ENCODE data around the gene TOP2A. TPM values are rescaled to one million over a fixed set of nuclear protein-coding genes. Genes with fewer than 3 reads are reported as not detected.

The TOP2A gene
- total RNA-seq, 1 experiment from 2014 or later = 230 TPM

- H3K14ac ChIP-seq (ENCODE audit: insufficient read depth, low read length) = no peak overlapping the region
- no peaks in the 10 kb centered on the region for H3K79me1 ChIP-seq (ENCODE audit: insufficient read depth, low read depth, low read length, poor library complexity, severe bottlenecking)
- no peak overlapping the region for H3K23ac ChIP-seq (ENCODE audit: insufficient read length, low read depth, low read length)
- H3K27ac Mint-ChIP-seq = no peak overlapping the region
- no peak overlapping the region for H3K4ac ChIP-seq (ENCODE audit: low read depth, low read length)
- no peaks in the 10 kb centered on the region for H4K20me1 ChIP-seq (ENCODE audit: control insufficient read depth, insufficient read depth, insufficient read length)
- H2BK15ac ChIP-seq (ENCODE audit: low read depth, low read length) = no peak overlapping the region
- H2AFZ ChIP-seq (ENCODE audit: low read length) = no peak overlapping the region
- H4K8ac ChIP-seq (replicated peaks; ENCODE audit: insufficient read length, low read depth, low read length) = no peak overlapping the region
- H3K56ac ChIP-seq (ENCODE audit: insufficient read length, low read depth, low read length) = no peak overlapping the region
- no peak overlapping the region for H3K9ac ChIP-seq (ENCODE audit: extremely low read depth, insufficient read length, low read length)
- no peak overlapping the region for H2BK12ac ChIP-seq (ENCODE audit: insufficient read length, low read depth, low read length)
- no peaks in the 10 kb centered on the region for H3K27me3 ChIP-seq (ENCODE audit: insufficient read depth, low read length)
- H3K36me3 Mint-ChIP-seq (ENCODE audit: insufficient read depth in 1 of 3, low read depth in 3 of 3) = peaks cover 61 to 98% (median 95%) of the 10 kb centered on the region in 3 experiments; a peak in 6 of 7 replicates
- H3K79me2 ChIP-seq (ENCODE audit: insufficient read depth, low read length) = no peaks in the 10 kb centered on the region
- H3K27ac ChIP-seq (ENCODE audit: insufficient read length, low read depth, low read length) = no peak overlapping the region
- H4K5ac ChIP-seq (ENCODE audit: insufficient read length, low read depth, low read length) = no peak overlapping the region
- no peaks in the 10 kb centered on the region for H3K9me3 ChIP-seq (ENCODE audit: control insufficient read depth, low read depth, low read length)
- no peaks in the 10 kb centered on the region for H3K23me2 ChIP-seq (ENCODE audit: insufficient read length, low read depth, low read length, poor library complexity, severe bottlenecking)
- H2BK5ac ChIP-seq (ENCODE audit: insufficient read length, low read length) = no peak overlapping the region
- H2BK120ac ChIP-seq (ENCODE audit: low read depth, low read length, poor library complexity, severe bottlenecking) = no peak overlapping the region
- WGBS (ENCODE audit: extremely low coverage, insufficient read length, low lambda C conversion rate) = no CpG with 5 or more reads among the region's 1 CpG
- no peaks in the 10 kb centered on the region for H3K27me3 Mint-ChIP-seq (ENCODE audit: low read depth)
- H3K9me3 Mint-ChIP-seq = no peaks in the 10 kb centered on the region
- no peak overlapping the region for H3K4me2 ChIP-seq (ENCODE audit: insufficient read depth, insufficient read length, low read length)
- no peaks in the 10 kb centered on the region for H3K4me1 ChIP-seq (ENCODE audit: insufficient read depth, low read length)
- no peak for TF ChIP-seq CTCF (conservative IDR thresholded peaks at IDR 0.05)
- no peak overlapping the region for H3K18ac ChIP-seq (ENCODE audit: insufficient read length, low read depth, low read length)
- no peaks in the 10 kb centered on the region for H3K4me1 Mint-ChIP-seq
- no peak overlapping the region for H2BK20ac ChIP-seq (ENCODE audit: low read depth, low read length, poor library complexity, severe bottlenecking)
- no peak for DNase-seq
- H3T11ph ChIP-seq (ENCODE audit: low read length) = no peak overlapping the region
- H4K91ac ChIP-seq (ENCODE audit: insufficient read length, low read depth, low read length) = no peak overlapping the region
- H2AK5ac ChIP-seq (ENCODE audit: insufficient read length, low read length) = no peak overlapping the region
- H3K4me3 Mint-ChIP-seq = no peak overlapping the region
These were observed 15.0 kb downstream of the TOP2A start for GRCh38 chr17:40402668-40403067.
